ENCODE data around the gene MRPL43. TPM values are rescaled to one million over a fixed set of nuclear protein-coding genes. Genes with fewer than 3 reads are reported as not detected.

Gene MRPL43
- total and polyA plus RNA-seq, 2 experiments from 2014 or later = 60.1 to 112 TPM

GRCh38 chr10:100996678-100997359 lies 9.5 kb upstream of the MRPL43 start:
- H3K9me3 ChIP-seq (ENCODE audit: low read depth) = no peaks in the 10 kb centered on the region
- H2AFZ ChIP-seq = peak overlapping the region; percentile 80
- no peaks in the 10 kb centered on the region for H3K36me3 ChIP-seq (replicated peaks; ENCODE audit: insufficient read depth, low read depth)
- no peaks in the 10 kb centered on the region for H3K9me2 ChIP-seq (replicated peaks; ENCODE audit: insufficient read depth)
- no peak for TF ChIP-seq EZH2 (IDR thresholded peaks at IDR 0.05; ENCODE audit: borderline replicate concordance)
- TF ChIP-seq EZH2phosphoT487 (IDR thresholded peaks at IDR 0.05; ENCODE audit: low read depth, severe bottlenecking, unreplicated experiment) = no peak
- no peak for TF ChIP-seq CTCF (IDR thresholded peaks at IDR 0.05; ENCODE audit: poor library complexity)
- no peaks in the 10 kb centered on the region for H3K27me3 ChIP-seq
- H3K4me3 ChIP-seq = peak overlapping the region; percentile 92
- peak; percentile 70 for DNase-seq (ENCODE audit: low spot score)
- 7% methylated on average over 30 of the region's 46 CpGs for WGBS (ENCODE audit: low lambda C conversion rate, missing lambda C conversion rate)
- peak overlapping the region; percentile 99 for H3K27ac ChIP-seq
- H3K79me2 ChIP-seq = peaks cover 20% of the 10 kb centered on the region
- H3K4me2 ChIP-seq = peak overlapping the region; percentile 95
- peaks cover 3% of the 10 kb centered on the region for H4K20me1 ChIP-seq (ENCODE audit: insufficient read depth, poor library complexity, severe bottlenecking)
- peaks cover 31% of the 10 kb centered on the region for H3K4me1 ChIP-seq (ENCODE audit: insufficient read depth)

GRCh38 chr10:100995181-100995580 lies 7.9 kb upstream of the MRPL43 start:
- no peaks in the 10 kb centered on the region for H3K9me3 ChIP-seq (ENCODE audit: low read depth)
- TF ChIP-seq EZH2phosphoT487 (IDR thresholded peaks at IDR 0.05; ENCODE audit: low read depth, severe bottlenecking, unreplicated experiment) (no peak), CTCF (IDR thresholded peaks at IDR 0.05; ENCODE audit: poor library complexity) (no peak), EZH2 (IDR thresholded peaks at IDR 0.05; ENCODE audit: borderline replicate concordance) (no peak)
- WGBS (ENCODE audit: low lambda C conversion rate, missing lambda C conversion rate) = 46% methylated on average over 5 of the region's 6 CpGs
- no peaks in the 10 kb centered on the region for H3K36me3 ChIP-seq (replicated peaks; ENCODE audit: insufficient read depth, low read depth)
- peaks cover 5% of the 10 kb centered on the region for H3K79me2 ChIP-seq
- no peak overlapping the region for H3K4me2 ChIP-seq
- peak overlapping the region; percentile 99 for H3K27ac ChIP-seq
- no peak overlapping the region for H2AFZ ChIP-seq
- no peaks in the 10 kb centered on the region for H3K9me2 ChIP-seq (replicated peaks; ENCODE audit: insufficient read depth)
- no peaks in the 10 kb centered on the region for H3K27me3 ChIP-seq
- no peaks in the 10 kb centered on the region for H4K20me1 ChIP-seq (ENCODE audit: insufficient read depth, poor library complexity, severe bottlenecking)
- peak; percentile 59 for DNase-seq (ENCODE audit: low spot score)
- H3K4me1 ChIP-seq (ENCODE audit: insufficient read depth) = peaks cover 21% of the 10 kb centered on the region
- H3K4me3 ChIP-seq = no peak overlapping the region

- WGBS (ENCODE audit: low lambda C conversion rate, missing lambda C conversion rate) = 50% methylated on average over 10 of the region's 10 CpGs
- peak overlapping the region; percentile 99 for H3K27ac ChIP-seq
- no peaks in the 10 kb centered on the region for H3K36me3 ChIP-seq (replicated peaks; ENCODE audit: insufficient read depth, low read depth)
- no peaks in the 10 kb centered on the region for H3K9me3 ChIP-seq (ENCODE audit: low read depth)
- peak; percentile 66 for DNase-seq (ENCODE audit: low spot score)
- H4K20me1 ChIP-seq (ENCODE audit: insufficient read depth, poor library complexity, severe bottlenecking) = no peaks in the 10 kb centered on the region
- H3K27me3 ChIP-seq = no peaks in the 10 kb centered on the region
- H3K79me2 ChIP-seq = peaks cover 7% of the 10 kb centered on the region
- no peaks in the 10 kb centered on the region for H3K9me2 ChIP-seq (replicated peaks; ENCODE audit: insufficient read depth)
- no peak overlapping the region for H3K4me2 ChIP-seq
- H2AFZ ChIP-seq = no peak overlapping the region
- no peak overlapping the region for H3K4me3 ChIP-seq
- TF ChIP-seq CTCF (IDR thresholded peaks at IDR 0.05; ENCODE audit: poor library complexity) = peak; percentile 83
- no peak for TF ChIP-seq EZH2phosphoT487 (IDR thresholded peaks at IDR 0.05; ENCODE audit: low read depth, severe bottlenecking, unreplicated experiment)
- no peak for TF ChIP-seq EZH2 (IDR thresholded peaks at IDR 0.05; ENCODE audit: borderline replicate concordance)
- peaks cover 21% of the 10 kb centered on the region for H3K4me1 ChIP-seq (ENCODE audit: insufficient read depth)
Measured at GRCh38 chr10:100993986-100994708, 6.8 kb upstream of the MRPL43 start.

All from hepatocyte (in vitro differentiated cells).